GM12878 (cell line): Measurements from ENCODE around the gene MRGPRX3. TPM values are rescaled to one million over a fixed set of nuclear protein-coding genes. Genes with fewer than 3 reads are reported as not detected.
"Not testable (repeated sequence)": the region's sequence is repeated elsewhere in the genome, so short reads cannot be mapped to it uniquely, and the experiment has no call there.

Source experiments
- ATAC-seq: fragments of 200-7000 bp; cut with Tn5 transposase; 3 replicates; pipeline ENCODE4 v1.9.1; 2020; ENCODE audit warnings: mild to moderate bottlenecking, moderate library complexity
- BruUV-seq: library from RNA; stranded (reverse); fragments of 400-500 nt; replicated peaks from 2 replicates; lab custom pipeline; 2021; lab: Mats Ljungman, UMichigan
- CTCF ChIA-PET: fragments of 300-600 bp; sonication (Branson Sonifier 250); formaldehyde crosslinking; extraction: SDS; loops from one replicate; lab custom pipeline; 2021; ENCODE audit warnings: inconsistent platforms; lab: Yijun Ruan, JAX
- POLR2A ChIA-PET: fragments of 350-600 bp; formaldehyde crosslinking; extraction: SDS; loops from one replicate; lab custom pipeline; 2021; ENCODE audit warnings: inconsistent platforms; lab: Charles Lee
- RAD21 ChIA-PET: fragments of 300-600 bp; sonication (Branson Sonifier 250); formaldehyde crosslinking; loops from one replicate; lab custom pipeline; 2023; ENCODE audit warnings: antibody characterized with exemption; ENCODE audit not compliant: unreplicated experiment; lab: Charles Lee
- SMC1A ChIA-PET: fragments of 300-600 bp; sonication (Branson Sonifier 250); formaldehyde crosslinking; loops from one replicate; lab custom pipeline; 2023; ENCODE audit not compliant: unreplicated experiment, uncharacterized antibody; lab: Charles Lee
- DNase-seq: peaks from one replicate; pipeline ENCODE4 v3.0.0-alpha.2; 2011; ENCODE audit warnings: low read depth, low spot score
- FAIRE-seq: peaks from 3 replicates; lab custom pipeline; 2011; peaks lifted over from hg19 to GRCh38; lab: Jason Lieb, UNC
- H2AFZ ChIP-seq: 2 replicates; pipeline ENCODE4 v1.6.0; 2011; ENCODE audit warnings: low read depth, low read length, control low read depth; ENCODE audit not compliant: control insufficient read depth
- H3K27ac ChIP-seq: 2 replicates; pipeline ENCODE4 v1.5.1; 2011; ENCODE audit warnings: control low read depth; ENCODE audit not compliant: control insufficient read depth, insufficient read depth
- H3K27me3 ChIP-seq, 2 experiments: replicated peaks in 1 of 2; 2 replicates each; pipeline versions ENCODE4 v1.6.0 to v1.6.1; 2011; ENCODE audit warnings: low read length in 1 of 2; ENCODE audit not compliant: control insufficient read depth in 2 of 2, insufficient read depth in 2 of 2
- H3K36me3 ChIP-seq, 2 experiments: 2 replicates each; pipeline ENCODE4 v1.5.1; 2011; ENCODE audit warnings: low read length in 1 of 2; ENCODE audit not compliant: control insufficient read depth in 2 of 2, insufficient read depth in 2 of 2
- H3K4me1 ChIP-seq: 2 replicates; pipeline ENCODE4 v1.6.1; 2011; ENCODE audit warnings: mild to moderate bottlenecking, low read length, moderate library complexity, mixed read lengths; ENCODE audit not compliant: control insufficient read depth, insufficient read depth
- H3K4me2 ChIP-seq: 2 replicates; pipeline ENCODE4 v1.6.0; 2011; ENCODE audit warnings: control low read depth; ENCODE audit not compliant: control insufficient read depth, insufficient read depth
- H3K4me3 ChIP-seq: fragments of 200-600 bp; sonication (generic); 2 replicates; pipeline ENCODE4 v1.5.1; 2016
- H3K79me2 ChIP-seq: 2 replicates; pipeline ENCODE4 v1.6.0; 2011; ENCODE audit warnings: low read length; ENCODE audit not compliant: control insufficient read depth, insufficient read depth
- H3K9ac ChIP-seq: 2 replicates; pipeline ENCODE4 v1.8.0; 2011; ENCODE audit warnings: low read length, control low read depth, mixed read lengths; ENCODE audit not compliant: control insufficient read depth, insufficient read depth
- H3K9me3 ChIP-seq: replicated peaks from 3 replicates; pipeline ENCODE4 v1.5.1; 2011; ENCODE audit warnings: mild to moderate bottlenecking, low read length; ENCODE audit not compliant: control insufficient read depth, insufficient read depth
- H4K20me1 ChIP-seq: 2 replicates; pipeline ENCODE4 v1.6.0; 2011; ENCODE audit not compliant: control insufficient read depth, insufficient read depth
- BACH1 ChIP-seq: fragments of 450-650 bp; IDR thresholded peaks from 2 replicates; pipeline ENCODE4 v1.6.1; 2017; ENCODE audit warnings: mild to moderate bottlenecking, borderline replicate concordance
- CEBPB ChIP-seq, 2 experiments: fragments of 150-350 bp in 1 of 2; IDR thresholded peaks; 2 replicates each; pipeline ENCODE4 v1.6.1; 2012 to 2014; ENCODE audit warnings: low read depth in 2 of 2, low read length in 2 of 2, borderline replicate concordance in 1 of 2, inconsistent platforms in 1 of 2
- IKZF2 ChIP-seq, 2 experiments: fragments of 450-650 bp; IDR thresholded peaks; 2 replicates each; pipeline ENCODE4 v1.6.1; 2017; ENCODE audit warnings: mild to moderate bottlenecking in 2 of 2, moderate library complexity in 2 of 2
- IRF5 ChIP-seq: fragments of 450-650 bp; IDR thresholded peaks from 2 replicates; pipeline ENCODE4 v1.6.1; 2017; ENCODE audit warnings: borderline replicate concordance
- STAT1 ChIP-seq: fragments of 450-650 bp; conservative IDR thresholded peaks from 2 replicates; pipeline ENCODE4 v1.6.1; 2014; ENCODE audit warnings: antibody characterized with exemption, mild to moderate bottlenecking
- WGBS: methylation state at CpG from one replicate; pipeline ENCODE4 v1.1.6; 2016; ENCODE audit warnings: low lambda C conversion rate; ENCODE audit not compliant: insufficient replicate concordance, insufficient coverage; ENCODE audit errors: missing lambda C conversion rate; 5-methylcytosine and 5-hydroxymethylcytosine counted together
- in situ Hi-C: fragments of 300-500 bp; cut with MboI; formaldehyde crosslinking; loops from 9 replicates; pipeline ENCODE4 v1.14.3; 2018; ENCODE audit warnings: mixed read lengths
- intact Hi-C: fragments of 100-400 bp; cut with micrococcal nuclease; formaldehyde crosslinking; loops from one replicate; pipeline ENCODE4 v1.14.2; 2022; ENCODE audit not compliant: unreplicated experiment
- polyA plus RNA-seq, 11 experiments: library from polyadenylated mRNA; depleted of rRNA in 4 of 11; unstranded in 6 of 11; stranded (reverse) in 5 of 11; fragments of >200 nt; fragmentation: Nextera tagmentation in 4 of 11; fragmentation: Illumina TruSeq in 1 of 11; extraction: Ambion mirVana in 4 of 11; extraction: Trizol in 1 of 11; gene quantifications; 1 replicate in 1 of 11; 2 replicates in 10 of 11; pipeline versions ENCODE4 v1.2.1 to v1.2.3, GENCODE V29; 2011 to 2016; ENCODE audit warnings: inconsistent platforms in 2 of 11, missing spikeins in 2 of 11, low read depth in 1 of 11
- total RNA-seq, 4 experiments: library from RNA; depleted of rRNA in 3 of 4; stranded (reverse); fragments of >200 nt in 3 of 4; fragmentation: Illumina TruSeq in 1 of 4; extraction: Trizol in 1 of 4; gene quantifications; 2 replicates each; pipeline versions ENCODE4 v1.2.1 to v1.2.3, GENCODE V29; 2013 to 2021

MRGPRX3 gene
- total and polyA plus RNA-seq, 10 of the 15 experiments (the other 5 are each of a cell fraction or from before 2014, with no cell fraction given), result not detected

GRCh38 chr11:18131115-18131514 is 1.3 kb upstream of the MRGPRX3 start:
- in situ Hi-C loops, H3K79me2 ChIP-seq, intact Hi-C loops, H3K4me2 ChIP-seq, H2AFZ ChIP-seq, DNase-seq, H3K9me3 ChIP-seq, POLR2A ChIA-PET, H3K36me3 ChIP-seq, FAIRE-seq, SMC1A ChIA-PET, RAD21 ChIA-PET, ATAC-seq, H3K27ac ChIP-seq, BruUV-seq, H3K9ac ChIP-seq, H3K4me1 ChIP-seq, H3K4me3 ChIP-seq, H3K27me3 ChIP-seq, H4K20me1 ChIP-seq: not testable (repeated sequence)
- CTCF ChIA-PET, result interaction anchor here (1.9 kb wide), 1 partner anchor 73 kb away, joined by 5 read pairs; no protein-coding TSS in a partner anchor
- 92% methylated on average over 4 of the region's 4 CpGs for whole genome bisulfite sequencing

- BruUV-seq, result no TSS peak
- Histone ChIP-seq H3K9ac (no peak overlapping the region), H4K20me1 (no peaks in the 10 kb centered on the region), H3K36me3 (no peaks in the 10 kb centered on the region), H3K4me3 (no peak overlapping the region), H3K4me1 (no peaks in the 10 kb centered on the region), H3K27me3 (no peaks in the 10 kb centered on the region), H3K9me3 (no peaks in the 10 kb centered on the region), H3K27ac (no peak overlapping the region), H3K4me2 (no peak overlapping the region), H2AFZ (no peak overlapping the region), H3K79me2 (no peaks in the 10 kb centered on the region)
- no peak for ATAC-seq
- ChIA-PET RAD21 (no interaction called here), POLR2A (no interaction called here), CTCF (no interaction called here), SMC1A (no interaction called here)
- intact Hi-C loops, result no loop called here
- no peak for DNase-seq
- FAIRE-seq, result no peak
- WGBS, result 3% methylated on average over 2 of the region's 2 CpGs
- in situ Hi-C loops, result no loop called here
- TF ChIP-seq IRF5, result no peak
- no peak for TF ChIP-seq CEBPB (IDR thresholded peaks at IDR 0.05; ENCODE audit: borderline replicate concordance in 1 of 2, low read depth in 2 of 2, low read length in 2 of 2)
- no peak for TF ChIP-seq BACH1
- TF ChIP-seq IKZF2 (IDR thresholded peaks at IDR 0.05), result no peak
- no peak for TF ChIP-seq STAT1
Observed at GRCh38 chr11:18135308-18135707, 2.9 kb downstream of the MRGPRX3 start.
